SU-DHL-6 (cell line): ENCODE results near the gene EMP3.

Experiments used
- H2AFZ ChIP-seq: fragments of 200-600 bp; sonication (generic); 2 replicates; pipeline ENCODE4 v1.6.1; 2014; ENCODE audit warnings: low read depth, mild to moderate bottlenecking, moderate library complexity, mixed read lengths, antibody characterized with exemption, low read length; ENCODE audit not compliant: severe bottlenecking
- H3F3A ChIP-seq: fragments of 200-600 bp; shearing (Covaris generic); 2 replicates; pipeline ENCODE4 v1.6.0; 2016; ENCODE audit warnings: antibody characterized with exemption, mild to moderate bottlenecking; ENCODE audit not compliant: insufficient read depth
- H3K27ac ChIP-seq: fragments of 200-600 bp; sonication (generic); 2 replicates; pipeline ENCODE4 v1.5.1; 2016; ENCODE audit warnings: low read depth, mild to moderate bottlenecking, low read length, moderate library complexity, mixed read lengths
- H3K27me3 ChIP-seq: fragments of 200-600 bp; sonication (generic), shearing (Covaris generic); 2 replicates; pipeline ENCODE4 v1.6.0; 2014; ENCODE audit warnings: mild to moderate bottlenecking, low read length
- H3K36me3 ChIP-seq: fragments of 200-600 bp; sonication (generic); 2 replicates; pipeline ENCODE4 v1.6.1; 2014; ENCODE audit warnings: mild to moderate bottlenecking, low read length, mixed read lengths
- H3K4me2 ChIP-seq: fragments of 300-600, 200-600 bp; shearing (Covaris generic), sonication (generic); 2 replicates; pipeline ENCODE4 v1.6.0; 2014; ENCODE audit warnings: low read length, low read depth, mild to moderate bottlenecking; ENCODE audit not compliant: poor library complexity, severe bottlenecking
- H3K4me3 ChIP-seq: fragments of 200-600 bp; sonication (generic); 2 replicates; pipeline ENCODE4 v1.5.1; 2014; ENCODE audit warnings: antibody characterized with exemption, low read length, mild to moderate bottlenecking, mixed read lengths; ENCODE audit not compliant: insufficient read depth, poor library complexity, severe bottlenecking
- H3K79me2 ChIP-seq: fragments of 200-600 bp; sonication (generic); 2 replicates; pipeline ENCODE4 v1.6.1; 2014; ENCODE audit warnings: mild to moderate bottlenecking, low read length, moderate library complexity; ENCODE audit not compliant: insufficient read depth
- H3K9ac ChIP-seq: fragments of 200-600 bp; sonication (generic); 2 replicates; pipeline ENCODE4 v1.7.0; 2014; ENCODE audit warnings: mild to moderate bottlenecking, low read length
- H3K9me2 ChIP-seq: fragments of 200-600 bp; sonication (generic); replicated peaks from 2 replicates; pipeline ENCODE4 v1.6.1; 2014; ENCODE audit warnings: low read length; ENCODE audit not compliant: insufficient read depth
- H3K9me3 ChIP-seq: fragments of 200-600 bp; sonication (generic); 2 replicates; pipeline ENCODE4 v1.6.1; 2014; ENCODE audit warnings: low read length, mixed read lengths; ENCODE audit not compliant: insufficient read depth
- H4K20me1 ChIP-seq: fragments of 200-600 bp; sonication (generic); 2 replicates; pipeline ENCODE4 v1.6.1; 2014; ENCODE audit warnings: low read depth, mild to moderate bottlenecking, antibody characterized with exemption, low read length, moderate library complexity, mixed read lengths
- CTCF ChIP-seq: fragments of 200-600 bp; sonication (generic); IDR thresholded peaks from one replicate; pipeline ENCODE4 v1.5.1; 2017; ENCODE audit warnings: antibody characterized with exemption, mild to moderate bottlenecking, low read length, moderate library complexity; ENCODE audit not compliant: insufficient read depth, poor library complexity, severe bottlenecking
- EZH2phosphoT487 ChIP-seq: fragments of 200-600 bp; sonication (generic), shearing (Covaris generic); conservative IDR thresholded peaks from 2 replicates; pipeline ENCODE4 v1.6.1; 2018; ENCODE audit warnings: mild to moderate bottlenecking, antibody characterized with exemption, low read length, moderate library complexity, mixed read lengths

EMP3 gene

DNA sequence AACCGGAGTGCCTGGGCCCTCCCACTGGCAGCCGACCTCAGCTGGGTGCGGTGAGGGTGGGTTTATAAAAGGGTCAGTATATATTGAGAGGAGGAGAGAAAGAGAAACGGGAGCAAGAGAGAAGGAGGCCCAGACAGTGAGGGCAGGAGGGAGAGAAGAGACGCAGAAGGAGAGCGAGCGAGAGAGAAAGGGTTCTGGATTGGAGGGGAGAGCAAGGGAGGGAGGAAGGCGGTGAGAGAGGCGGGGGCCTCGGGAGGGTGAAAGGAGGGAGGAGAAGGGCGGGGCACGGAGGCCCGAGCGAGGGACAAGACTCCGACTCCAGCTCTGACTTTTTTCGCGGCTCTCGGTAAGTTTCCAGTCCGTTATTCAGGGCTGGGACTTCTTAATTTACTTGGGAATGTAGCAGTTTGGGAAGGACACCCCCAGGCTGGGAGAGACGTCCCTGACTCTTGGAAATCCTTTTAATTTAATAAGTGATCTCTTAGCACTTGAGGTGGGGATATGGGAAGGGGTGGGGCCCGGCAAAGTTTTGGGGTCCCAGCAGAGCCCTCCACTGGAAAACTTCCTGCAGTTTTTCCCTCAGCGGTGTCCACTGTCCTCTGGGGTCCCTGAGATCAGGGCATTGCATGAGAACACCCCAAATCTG is at the start of gene EMP3:
Gene EMP3 (plus strand): TSS at position 288 of the 646 bp plus-strand sequence. CDS start 1,293 bp downstream, outside the sequence.
- H4K20me1 ChIP-seq: no peaks in the 10 kb centered on the region
- H3K27me3 ChIP-seq: no peaks in the 10 kb centered on the region
- H3K4me3 ChIP-seq: peak within 1 kb of the TSS; percentile 57
- TF ChIP-seq EZH2phosphoT487: no peak
- no peak for TF ChIP-seq CTCF
- H2AFZ ChIP-seq: peak within 1 kb of the TSS; percentile 30
- H3K9me3 ChIP-seq: 0 out of 2 replicates have a peak, but pooled peaks cover 5% of the 10 kb centered on the region
- H3K36me3 ChIP-seq: peaks cover 4% of the 10 kb centered on the region; the same call in 1 of the 2 replicates
- peak within 1 kb of the TSS; percentile 71 for H3K4me2 ChIP-seq
- peak within 1 kb of the TSS; percentile 53 for H3K27ac ChIP-seq
- H3K9ac ChIP-seq: peak within 1 kb of the TSS; percentile 59
- peaks cover 40% of the 10 kb centered on the region for H3F3A ChIP-seq
- H3K79me2 ChIP-seq: 0 out of 2 replicates have a peak, but pooled peaks cover 5% of the 10 kb centered on the region
- no peaks in the 10 kb centered on the region for H3K9me2 ChIP-seq

DNA sequence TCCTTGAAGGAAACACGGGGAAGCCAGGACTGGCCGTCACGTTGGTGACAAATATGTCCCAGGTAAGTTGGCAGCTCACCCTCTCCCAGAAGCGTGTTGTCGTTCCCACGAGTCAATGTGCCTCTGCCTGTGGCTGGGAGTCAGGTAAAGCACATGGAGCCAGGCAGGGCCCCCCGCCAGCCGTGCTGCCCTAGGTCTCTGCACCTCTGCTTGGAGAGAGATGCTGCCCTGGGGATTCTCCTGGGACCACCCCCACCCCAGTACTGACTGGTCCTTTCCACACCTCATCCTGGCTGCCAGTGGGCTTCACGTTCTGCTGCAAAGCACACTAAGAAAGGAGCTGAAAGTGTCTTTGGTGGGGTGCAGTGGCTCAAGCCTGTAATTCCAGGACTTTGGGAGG is 45.6 kb upstream of the EMP3 start:
- Histone ChIP-seq H3K9ac (no peak overlapping the region), H3K9me2 (no peaks in the 10 kb centered on the region), H3K27ac (no peak overlapping the region), H3K9me3 (no peaks in the 10 kb centered on the region), H3F3A (no peaks in the 10 kb centered on the region), H2AFZ (no peak overlapping the region), H3K27me3 (0 out of 2 replicates have a peak, but pooled peaks cover 4% of the 10 kb centered on the region), H3K4me2 (no peak overlapping the region), H3K36me3 (no peaks in the 10 kb centered on the region), H4K20me1 (no peaks in the 10 kb centered on the region), H3K79me2 (no peaks in the 10 kb centered on the region), H3K4me3 (no peak overlapping the region)
- TF ChIP-seq EZH2phosphoT487 (no peak), CTCF (no peak)

DNA sequence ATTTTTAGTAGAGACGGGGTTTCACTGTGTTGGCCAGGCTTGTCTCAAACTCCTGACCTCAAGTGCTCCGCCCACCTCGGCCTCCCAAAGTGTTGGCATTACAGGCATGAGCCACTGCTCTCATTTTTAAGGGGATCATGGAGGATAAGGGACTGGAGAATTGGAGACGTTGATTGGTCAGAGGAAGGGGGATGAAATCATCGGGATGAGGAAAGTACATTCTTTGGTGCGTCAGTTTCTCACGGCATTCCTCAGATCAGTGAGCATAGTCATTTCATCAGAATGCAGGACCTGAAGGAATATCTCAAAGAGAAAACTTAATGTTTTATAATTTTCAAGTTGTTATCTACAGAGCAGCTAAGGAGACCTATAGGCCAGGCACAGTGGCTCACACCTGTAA is 41.4 kb upstream of the EMP3 start:
- no peak overlapping the region for H3K4me3 ChIP-seq
- H4K20me1 ChIP-seq: no peaks in the 10 kb centered on the region
- H3K4me2 ChIP-seq: no peak overlapping the region
- 0 out of 2 replicates have a peak, but pooled peaks cover 4% of the 10 kb centered on the region for H3K27me3 ChIP-seq
- no peak overlapping the region for H3K27ac ChIP-seq
- no peaks in the 10 kb centered on the region for H3K9me3 ChIP-seq
- H2AFZ ChIP-seq: no peak overlapping the region
- H3K36me3 ChIP-seq: no peaks in the 10 kb centered on the region
- H3K79me2 ChIP-seq: no peaks in the 10 kb centered on the region
- no peaks in the 10 kb centered on the region for H3K9me2 ChIP-seq
- TF ChIP-seq EZH2phosphoT487: no peak
- no peak for TF ChIP-seq CTCF
- no peak overlapping the region for H3K9ac ChIP-seq
- no peaks in the 10 kb centered on the region for H3F3A ChIP-seq
